Mucosa of descending colon (tissue), 3 donors: ENCODE results near the gene GSG1L. TPM values are rescaled to one million over a fixed set of nuclear protein-coding genes. Genes with fewer than 3 reads are reported as not detected.

ENCODE experiments used
- ATAC-seq: fragments of 200-7000 bp; cut with Tn5 transposase; one replicate; pipeline ENCODE4 v1.9.1; 2020; ENCODE audit warnings: mild to moderate bottlenecking, moderate library complexity
- DNase-seq, 3 donors: peaks; one replicate each; pipeline ENCODE4 v3.0.0-alpha.2; 2020
- H3K36me3 ChIP-seq: fragments of 200-600 bp; one replicate; pipeline ENCODE4 v1.8.0; 2021; ENCODE audit warnings: low read depth, mild to moderate bottlenecking
- H3K4me1 ChIP-seq: fragments of 200-600 bp; one replicate; pipeline ENCODE4 v1.8.0; 2021; ENCODE audit warnings: low read depth, mild to moderate bottlenecking
- H3K4me3 ChIP-seq: fragments of 200-600 bp; one replicate; pipeline ENCODE4 v1.8.0; 2021; ENCODE audit warnings: mild to moderate bottlenecking
- H3K9me3 ChIP-seq: fragments of 200-600 bp; one replicate; pipeline ENCODE4 v1.8.0; 2021; ENCODE audit warnings: mild to moderate bottlenecking
- intact Hi-C, 2 donors: fragments of 100-400 bp; cut with DNase I in 1 of 2; cut with micrococcal nuclease in 1 of 2; formaldehyde crosslinking; loops; one replicate each; pipeline versions ENCODE4 v1.11.0 to v1.11.1; 2022; cut with DNase I, micrococcal nuclease
- total RNA-seq, 3 donors: library from RNA; stranded (reverse); fragmentation: NEBNext Ultra II Directional in 2 of 3; extraction: Animal tissue kit (Norgen Biotek cat#: 25700) in 2 of 3; gene quantifications; one replicate each; pipeline versions ENCODE4 v1.2.1 to v1.2.4, GENCODE V29; 2021 to 2023
- TF ChIP-seq, protein P1 (sequence below): fragments of 200-600 bp; IDR thresholded peaks from one replicate; pipeline ENCODE4 v1.8.0; 2022; ENCODE audit warnings: antibody characterized with exemption, mild to moderate bottlenecking
- donor health status: DM: no; HTN: no; CAD: no; lungs with moderate emphysema.
- donor health status: DM: no; HTN: no; CAD: no.
- donor health status: DM: no; HTN: yes; CAD: no.

Gene GSG1L
- total RNA-seq, 3 donors from 2014 or later: 0.46 to 1.2 TPM; not detected in 1

DNA sequence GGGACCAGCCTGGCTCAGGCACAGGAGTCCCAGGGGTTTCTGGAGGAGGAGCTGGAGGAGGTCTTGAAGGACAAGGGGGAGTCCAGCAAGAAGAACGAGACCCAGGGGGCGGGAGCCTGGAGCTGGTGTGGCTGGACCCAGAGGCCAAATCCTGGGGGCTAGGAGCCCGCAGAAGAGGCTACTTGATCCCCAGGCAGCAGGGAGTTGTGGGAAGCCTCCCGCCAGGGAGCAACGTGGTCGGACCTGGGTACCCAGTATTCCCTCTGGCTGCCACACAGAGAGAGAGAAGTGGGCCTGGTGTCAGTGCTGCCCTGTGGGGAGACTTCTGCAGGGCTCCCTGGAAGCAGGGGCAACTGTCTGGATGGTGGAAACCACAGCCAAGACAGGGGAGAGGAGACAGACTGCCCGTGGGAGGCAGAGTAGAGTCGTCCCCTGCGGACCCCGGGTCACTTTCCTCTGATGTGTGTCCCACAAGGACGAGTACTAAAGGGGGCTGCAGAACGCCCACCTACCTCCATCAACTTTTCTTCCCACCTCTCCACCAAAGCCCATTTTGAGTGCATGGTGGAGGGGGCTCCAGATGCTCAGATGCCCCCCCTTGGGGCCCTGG is 160.4 kb downstream of the GSG1L start:
- Histone ChIP-seq H3K9me3 (no peaks in the 10 kb centered on the region), H3K4me3 (no peak overlapping the region), H3K36me3 (no peaks in the 10 kb centered on the region), H3K4me1 (no peaks in the 10 kb centered on the region)
- no peak for DNase-seq
- TF ChIP-seq, protein P1, sequence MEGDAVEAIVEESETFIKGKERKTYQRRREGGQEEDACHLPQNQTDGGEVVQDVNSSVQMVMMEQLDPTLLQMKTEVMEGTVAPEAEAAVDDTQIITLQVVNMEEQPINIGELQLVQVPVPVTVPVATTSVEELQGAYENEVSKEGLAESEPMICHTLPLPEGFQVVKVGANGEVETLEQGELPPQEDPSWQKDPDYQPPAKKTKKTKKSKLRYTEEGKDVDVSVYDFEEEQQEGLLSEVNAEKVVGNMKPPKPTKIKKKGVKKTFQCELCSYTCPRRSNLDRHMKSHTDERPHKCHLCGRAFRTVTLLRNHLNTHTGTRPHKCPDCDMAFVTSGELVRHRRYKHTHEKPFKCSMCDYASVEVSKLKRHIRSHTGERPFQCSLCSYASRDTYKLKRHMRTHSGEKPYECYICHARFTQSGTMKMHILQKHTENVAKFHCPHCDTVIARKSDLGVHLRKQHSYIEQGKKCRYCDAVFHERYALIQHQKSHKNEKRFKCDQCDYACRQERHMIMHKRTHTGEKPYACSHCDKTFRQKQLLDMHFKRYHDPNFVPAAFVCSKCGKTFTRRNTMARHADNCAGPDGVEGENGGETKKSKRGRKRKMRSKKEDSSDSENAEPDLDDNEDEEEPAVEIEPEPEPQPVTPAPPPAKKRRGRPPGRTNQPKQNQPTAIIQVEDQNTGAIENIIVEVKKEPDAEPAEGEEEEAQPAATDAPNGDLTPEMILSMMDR: no peak
- intact Hi-C loops: no loop called here
- ATAC-seq: no peak

- no peak for ATAC-seq
- H3K36me3 ChIP-seq: no peaks in the 10 kb centered on the region
- no peak for DNase-seq
- TF ChIP-seq, protein P1: no peak
- intact Hi-C loops: no loop called here
- no peaks in the 10 kb centered on the region for H3K4me1 ChIP-seq
- H3K4me3 ChIP-seq: no peak overlapping the region
- H3K9me3 ChIP-seq: no peaks in the 10 kb centered on the region
These were observed 161.0 kb downstream of the GSG1L start for GRCh38 chr16:27902551-27902950.

- intact Hi-C loops: no loop called here
- Histone ChIP-seq H3K4me1 (no peaks in the 10 kb centered on the region), H3K36me3 (no peaks in the 10 kb centered on the region), H3K9me3 (no peaks in the 10 kb centered on the region), H3K4me3 (no peak overlapping the region)
- no peak for DNase-seq
- TF ChIP-seq, protein P1: no peak
- no peak for ATAC-seq
These were observed 161.6 kb downstream of the GSG1L start for GRCh38 chr16:27901956-27902355.

DNA sequence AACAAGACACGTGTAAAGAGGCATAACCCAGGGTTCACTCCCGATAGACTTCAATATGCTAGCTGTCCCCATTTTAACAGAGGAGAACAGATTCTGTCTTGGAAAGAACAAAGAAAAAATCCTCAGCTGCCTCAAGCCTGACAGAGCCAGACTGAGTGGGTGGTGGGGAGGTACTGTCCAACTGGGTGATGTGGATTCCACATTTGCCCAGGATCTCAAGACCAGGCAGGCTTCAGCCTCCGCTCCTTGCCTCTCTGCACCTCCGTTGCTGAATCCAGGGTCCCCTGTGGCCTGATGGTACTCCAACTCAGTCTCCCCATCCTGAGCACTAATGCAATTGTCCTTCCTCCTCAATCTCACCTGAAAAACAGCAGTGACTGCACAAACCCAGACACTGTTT is 163.8 kb downstream of the GSG1L start:
- Histone ChIP-seq H3K9me3 (no peaks in the 10 kb centered on the region), H3K4me1 (no peaks in the 10 kb centered on the region), H3K36me3 (no peaks in the 10 kb centered on the region), H3K4me3 (no peak overlapping the region)
- TF ChIP-seq, protein P1: no peak
- ATAC-seq (no peak), DNase-seq (no peak)
- intact Hi-C loops: no loop called here

DNA sequence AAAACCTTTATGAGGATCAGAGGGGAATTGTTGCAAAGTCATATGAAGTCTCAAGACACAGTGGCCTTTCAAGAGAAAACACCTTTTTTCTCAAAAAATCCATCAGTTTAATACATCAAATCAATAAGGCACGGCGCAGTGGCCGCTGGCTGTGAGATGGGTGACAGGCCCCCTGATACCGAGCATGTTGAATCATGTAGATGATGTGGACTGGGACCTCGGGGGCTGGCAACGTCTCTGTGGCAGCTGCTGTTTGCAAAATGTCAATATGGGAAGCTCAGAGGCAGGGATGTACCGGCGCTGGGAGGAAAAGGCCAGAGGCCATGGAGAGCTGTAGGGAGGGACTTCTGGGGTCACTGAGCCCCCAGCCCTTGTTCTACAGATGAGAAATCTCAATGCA is 169.1 kb downstream of the GSG1L start:
- no peaks in the 10 kb centered on the region for H3K4me1 ChIP-seq
- intact Hi-C loops: no loop called here
- H3K36me3 ChIP-seq: no peaks in the 10 kb centered on the region
- H3K4me3 ChIP-seq: no peak overlapping the region
- DNase-seq (no peak), ATAC-seq (no peak)
- TF ChIP-seq, protein P1: no peak
- H3K9me3 ChIP-seq: no peaks in the 10 kb centered on the region

GRCh38 chr16:27892879-27893278 is 170.6 kb downstream of the GSG1L start:
- no peaks in the 10 kb centered on the region for H3K4me1 ChIP-seq
- H3K36me3 ChIP-seq: no peaks in the 10 kb centered on the region
- H3K4me3 ChIP-seq: no peak overlapping the region
- H3K9me3 ChIP-seq: no peaks in the 10 kb centered on the region
- TF ChIP-seq, protein P1: no peak
- ATAC-seq (no peak), DNase-seq (no peak)
- intact Hi-C loops: no loop called here
